HepG2 (cell line): ENCODE results near the gene SYNDIG1. TPM values are rescaled to one million over a fixed set of nuclear protein-coding genes. Genes with fewer than 3 reads are reported as not detected.

Experiments
- ATAC-seq: fragments of 200-7000 bp; cut with Tn5 transposase; 3 replicates; pipeline ENCODE4 v1.9.1; 2020; ENCODE audit warnings: mild to moderate bottlenecking, moderate library complexity
- BruUV-seq: library from RNA; stranded (reverse); fragments of 400-500 nt; replicated peaks from 2 replicates; lab custom pipeline; 2021; lab: Mats Ljungman, UMichigan
- CTCF ChIA-PET: fragments of 300-600 bp; formaldehyde crosslinking; extraction: SDS; loops from one replicate; lab custom pipeline; 2021; ENCODE audit warnings: low total read pairs, inconsistent platforms, low intra/inter-chr PET ratio; lab: Yijun Ruan, JAX
- POLR2A ChIA-PET: fragments of 350-600 bp; sonication (Branson Sonifier 250); formaldehyde crosslinking; loops from one replicate; lab custom pipeline; 2020; ENCODE audit warnings: antibody characterized with exemption, inconsistent platforms; lab: Yijun Ruan, JAX
- DNase-seq: peaks from one replicate; pipeline ENCODE4 v3.0.0-alpha.2; 2015; ENCODE audit warnings: low spot score
- FAIRE-seq: peaks from 3 replicates; lab custom pipeline; 2011; peaks lifted over from hg19 to GRCh38; lab: Jason Lieb, UNC
- H2AFZ ChIP-seq: one replicate; pipeline ENCODE4 v1.6.1; 2011; ENCODE audit warnings: low read length, inconsistent platforms
- H3K27ac ChIP-seq: fragments of 300-600 bp; 3 replicates; pipeline ENCODE4 v1.8.0; 2011; ENCODE audit warnings: mixed run types, mild to moderate bottlenecking, mixed read lengths, low read length, inconsistent platforms; ENCODE audit not compliant: insufficient read depth; ENCODE audit errors: extremely low read length
- H3K27me3 ChIP-seq, 2 experiments: fragments of 200-600 bp in 1 of 2; 2 replicates in 1 of 2; 3 replicates in 1 of 2; pipeline versions ENCODE4 v1.6.0 to v1.8.0; 2011; ENCODE audit warnings: low read length in 2 of 2, mild to moderate bottlenecking in 2 of 2, moderate library complexity in 2 of 2, inconsistent platforms in 1 of 2; ENCODE audit not compliant: insufficient read depth in 2 of 2, control insufficient read depth in 1 of 2
- H3K36me3 ChIP-seq, 2 experiments: fragments of 200-600 bp in 1 of 2; replicated peaks in 1 of 2; 2 replicates in 1 of 2; 3 replicates in 1 of 2; pipeline versions ENCODE4 v1.5.1 to v1.8.0; 2011; ENCODE audit warnings: low read length in 2 of 2, inconsistent platforms in 1 of 2; ENCODE audit not compliant: insufficient read depth in 2 of 2, control insufficient read depth in 1 of 2
- H3K4me1 ChIP-seq: 2 replicates; pipeline ENCODE4 v1.5.1; 2012; ENCODE audit warnings: low read length, inconsistent platforms; ENCODE audit not compliant: insufficient read depth
- H3K4me2 ChIP-seq: 2 replicates; pipeline ENCODE4 v1.6.0; 2011; ENCODE audit warnings: low read depth, low read length, inconsistent platforms
- H3K4me3 ChIP-seq, 3 experiments: fragments of 200-600 bp in 1 of 3; sonication (generic), shearing (Covaris generic) in 1 of 3; replicated peaks in 1 of 3; 2 replicates each; pipeline ENCODE4 v1.5.1; 2011 to 2016; ENCODE audit warnings: low read length in 3 of 3, inconsistent platforms in 2 of 3, low read depth in 2 of 3, mild to moderate bottlenecking in 2 of 3, control low read depth in 1 of 3, mixed read lengths in 1 of 3; ENCODE audit not compliant: insufficient read depth in 1 of 3
- H3K79me2 ChIP-seq: one replicate; pipeline ENCODE4 v1.6.1; 2011; ENCODE audit warnings: low read length, inconsistent platforms; ENCODE audit not compliant: insufficient read depth
- H3K9ac ChIP-seq: 2 replicates; pipeline ENCODE4 v1.6.0; 2011; ENCODE audit warnings: mild to moderate bottlenecking, low read depth, low read length, inconsistent platforms; ENCODE audit not compliant: insufficient read depth
- H3K9me3 ChIP-seq: 2 replicates; pipeline ENCODE4 v1.5.1; 2012; ENCODE audit warnings: mild to moderate bottlenecking, low read length
- H4K20me1 ChIP-seq: 2 replicates; pipeline ENCODE4 v1.6.0; 2011; ENCODE audit warnings: inconsistent platforms, mild to moderate bottlenecking, low read length, moderate library complexity; ENCODE audit not compliant: insufficient read depth
- DNMT3B ChIP-seq: conservative IDR thresholded peaks from 2 replicates; pipeline ENCODE4 v1.6.1; 2016; ENCODE audit warnings: missing biosample characterization, control low read depth
- EZH2 ChIP-seq: conservative IDR thresholded peaks from 2 replicates; pipeline ENCODE4 v1.6.1; 2012; ENCODE audit warnings: mild to moderate bottlenecking, low read depth, low read length, moderate library complexity
- HIVEP1 ChIP-seq: sonication (generic); formaldehyde crosslinking; IDR thresholded peaks from 2 replicates; pipeline ENCODE4 v1.4.0; 2020; ENCODE audit warnings: mild to moderate bottlenecking, missing genetic modification reagents
- HNRNPL ChIP-seq: fragments of 200-400 bp; formaldehyde crosslinking; IDR thresholded peaks from 2 replicates; pipeline ENCODE4 v1.6.1; 2017; ENCODE audit warnings: mild to moderate bottlenecking, low read depth, low read length
- HNRNPLL ChIP-seq: fragments of 200-400 bp; formaldehyde crosslinking; IDR thresholded peaks from 2 replicates; pipeline ENCODE4 v1.6.1; 2017; ENCODE audit warnings: mild to moderate bottlenecking, low read depth, low read length; ENCODE audit not compliant: poor library complexity, severe bottlenecking
- JARID2 ChIP-seq: sonication (generic); formaldehyde crosslinking; IDR thresholded peaks from 2 replicates; pipeline ENCODE4 v1.8.1; 2023; ENCODE audit warnings: missing genetic modification reagents, inconsistent platforms; ENCODE audit not compliant: insufficient replicate concordance
- KDM1A ChIP-seq: IDR thresholded peaks from 2 replicates; pipeline ENCODE4 v1.6.1; 2016; ENCODE audit warnings: missing compliant biosample characterization
- KDM5B ChIP-seq: sonication (generic); formaldehyde crosslinking; IDR thresholded peaks from 2 replicates; pipeline ENCODE4 v1.4.0; 2020; ENCODE audit warnings: missing genetic modification reagents, mild to moderate bottlenecking, borderline replicate concordance
- MLX ChIP-seq: IDR thresholded peaks from 2 replicates; pipeline ENCODE4 v1.6.1; 2016
- RAD21 ChIP-seq: fragments of 450-650 bp; formaldehyde crosslinking; IDR thresholded peaks from 2 replicates; pipeline ENCODE4 v1.5.0; 2020; ENCODE audit warnings: mild to moderate bottlenecking
- THAP11 ChIP-seq: IDR thresholded peaks from 2 replicates; pipeline ENCODE4 v1.6.1; 2016; ENCODE audit warnings: missing biosample characterization, missing genetic modification reagents
- TMF1 ChIP-seq: sonication (generic); formaldehyde crosslinking; IDR thresholded peaks from 2 replicates; pipeline ENCODE4 v1.8.1; 2022; ENCODE audit warnings: low read depth, missing genetic modification reagents
- ZFP37 ChIP-seq: sonication (generic); formaldehyde crosslinking; IDR thresholded peaks from 2 replicates; pipeline ENCODE4 v1.4.0; 2020; ENCODE audit warnings: missing genetic modification reagents, borderline replicate concordance
- ZHX2 ChIP-seq, 2 experiments: sonication (generic) in 1 of 2; formaldehyde crosslinking in 1 of 2; IDR thresholded peaks; 2 replicates each; pipeline versions ENCODE4 v1.6.1 to v1.9.0; 2014 to 2022; ENCODE audit warnings: antibody characterized with exemption in 1 of 2, borderline replicate concordance in 1 of 2, inconsistent platforms in 1 of 2, low read depth in 1 of 2, missing genetic modification reagents in 1 of 2
- ZNF34 ChIP-seq: sonication (generic); formaldehyde crosslinking; IDR thresholded peaks from 2 replicates; pipeline ENCODE4 v1.4.0; 2020; ENCODE audit warnings: mild to moderate bottlenecking, missing genetic modification reagents, borderline replicate concordance
- ZNF570 ChIP-seq: sonication (generic); formaldehyde crosslinking; IDR thresholded peaks from 2 replicates; pipeline ENCODE4 v1.4.0; 2020; ENCODE audit warnings: mild to moderate bottlenecking, missing genetic modification reagents, borderline replicate concordance
- ZNF747 ChIP-seq: sonication (generic); formaldehyde crosslinking; IDR thresholded peaks from 2 replicates; pipeline ENCODE4 v1.8.1; 2023; ENCODE audit warnings: missing genetic modification reagents, mild to moderate bottlenecking, borderline replicate concordance
- WGBS: methylation state at CpG from one replicate; pipeline ENCODE4 v1.1.6; 2017; ENCODE audit warnings: low lambda C conversion rate; 5-methylcytosine and 5-hydroxymethylcytosine counted together
- in situ Hi-C: cut with HindIII; loops from 2 replicates; pipeline ENCODE4 v1.10.0; 2017; ENCODE audit warnings: low pct_unique_long_range_greater_than_20kb; ENCODE audit not compliant: extremely low pct_ligation_motif_present
- intact Hi-C: fragments of 100-400 bp; cut with micrococcal nuclease; formaldehyde crosslinking; loops from one replicate; pipeline ENCODE4 v1.10.0; 2022; ENCODE audit not compliant: unreplicated experiment
- polyA plus RNA-seq, 8 experiments: library from polyadenylated mRNA; depleted of rRNA in 3 of 8; stranded (reverse) in 7 of 8; unstranded in 1 of 8; fragments of >200 nt; fragmentation: Illumina TruSeq in 4 of 8; extraction: Trizol in 4 of 8; gene quantifications; 2 replicates each; pipeline versions ENCODE4 v1.2.1 to v1.2.3, GENCODE V29; 2011 to 2016; ENCODE audit warnings: low read depth in 4 of 8, missing spikeins in 1 of 8, mixed read lengths in 1 of 8; ENCODE audit not compliant: insufficient read depth in 1 of 8
- total RNA-seq, 5 experiments: library from RNA; depleted of rRNA; stranded (reverse); fragments of >200 nt; fragmentation: Illumina TruSeq; extraction: Trizol; gene quantifications; 2 replicates each; pipeline ENCODE4 v1.2.3, GENCODE V29; 2016; ENCODE audit warnings: low read depth in 1 of 5
- TF ChIP-seq, protein P1 (sequence below): sonication (generic); IDR thresholded peaks from 2 replicates; pipeline ENCODE4 v1.6.1; 2016; ENCODE audit warnings: low read depth, borderline replicate concordance

The SYNDIG1 gene
- total and polyA plus RNA-seq, 2 of the 13 experiments (the other 11 are each of a cell fraction or from before 2014, with no cell fraction given): not detected

DNA sequence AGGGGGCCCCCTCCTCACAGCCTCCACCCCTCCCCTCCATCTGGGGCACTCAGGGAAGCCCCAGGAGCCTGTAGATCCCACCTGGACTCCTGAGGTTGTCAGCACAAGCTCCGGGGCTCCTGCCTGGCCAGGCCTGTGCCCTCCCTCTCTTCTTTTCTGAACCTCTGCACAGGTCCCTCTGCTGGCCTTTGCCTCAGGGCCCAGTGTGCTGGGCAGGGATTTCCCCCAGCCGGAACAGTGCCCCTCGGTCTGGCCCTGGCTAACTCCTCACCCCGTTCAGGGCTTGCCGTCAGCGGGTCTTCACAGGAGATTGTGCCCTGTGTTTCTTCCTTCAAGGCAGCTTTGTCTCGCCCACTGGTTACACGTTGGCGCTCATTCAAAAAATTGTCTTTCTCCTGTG is 64.9 kb downstream of the SYNDIG1 start:
- Histone ChIP-seq H2AFZ (no peak overlapping the region), H3K79me2 (no peaks in the 10 kb centered on the region), H3K9ac (no peak overlapping the region), H3K4me2 (no peak overlapping the region), H3K27me3 (peaks cover 0 to 8% of the 10 kb centered on the region in 2 experiments; a peak in 2 of 5 replicates), H3K4me1 (no peaks in the 10 kb centered on the region), H3K9me3 (no peaks in the 10 kb centered on the region), H3K36me3 (no peaks in the 10 kb centered on the region), H3K4me3 (no peak overlapping the region), H4K20me1 (no peaks in the 10 kb centered on the region), H3K27ac (no peak overlapping the region)
- 54% methylated on average over 9 of the region's 9 CpGs for WGBS
- no peak for TF ChIP-seq MLX (CRISPR knock-in tag)
- no peak for TF ChIP-seq TMF1 (CRISPR knock-in tag)
- TF ChIP-seq JARID2: no peak
- no peak for TF ChIP-seq KDM1A (CRISPR knock-in tag)
- no peak for TF ChIP-seq KDM5B (CRISPR knock-in tag)
- TF ChIP-seq HNRNPLL: no peak
- TF ChIP-seq ZNF747: no peak
- TF ChIP-seq ZNF34: no peak
- TF ChIP-seq, protein P1, sequence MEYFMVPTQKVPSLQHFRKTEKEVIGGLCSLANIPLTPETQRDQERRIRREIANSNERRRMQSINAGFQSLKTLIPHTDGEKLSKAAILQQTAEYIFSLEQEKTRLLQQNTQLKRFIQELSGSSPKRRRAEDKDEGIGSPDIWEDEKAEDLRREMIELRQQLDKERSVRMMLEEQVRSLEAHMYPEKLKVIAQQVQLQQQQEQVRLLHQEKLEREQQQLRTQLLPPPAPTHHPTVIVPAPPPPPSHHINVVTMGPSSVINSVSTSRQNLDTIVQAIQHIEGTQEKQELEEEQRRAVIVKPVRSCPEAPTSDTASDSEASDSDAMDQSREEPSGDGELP: no peak
- no peak for TF ChIP-seq RAD21 (CRISPR knock-in tag)
- TF ChIP-seq THAP11 (CRISPR knock-in tag): no peak
- TF ChIP-seq ZNF570 (CRISPR knock-in tag): no peak
- TF ChIP-seq DNMT3B (CRISPR knock-in tag): no peak
- TF ChIP-seq ZHX2 (IDR thresholded peaks at IDR 0.05; ENCODE audit: low read depth): no peak
- TF ChIP-seq ZHX2 (CRISPR knock-in tag; IDR thresholded peaks at IDR 0.05; ENCODE audit: borderline replicate concordance): no peak
- no peak for TF ChIP-seq HNRNPL
- no peak for TF ChIP-seq EZH2
- TF ChIP-seq ZFP37: no peak
- TF ChIP-seq HIVEP1: no peak
- in situ Hi-C loops: no loop called here
- DNase-seq (no peak), FAIRE-seq (no peak), ATAC-seq (peak; percentile 54)
- intact Hi-C loops: no loop called here
- ChIA-PET POLR2A (no interaction called here), CTCF (no interaction called here)
- BruUV-seq: no TSS peak
